Globus pallidus (tissue), 1 donor: ENCODE data around the gene HNMT.
A peak's percentile ranks its signal among the peaks of the same experiment; 100 is the strongest.
"Not testable (repeated sequence)": the region's sequence is repeated elsewhere in the genome, so short reads cannot be mapped to it uniquely, and the experiment has no call there.

Source experiments
- DNase-seq: peaks from one replicate; pipeline ENCODE4 v3.0.0-alpha.2; 2015; ENCODE audit warnings: low spot score

The HNMT gene

DNA sequence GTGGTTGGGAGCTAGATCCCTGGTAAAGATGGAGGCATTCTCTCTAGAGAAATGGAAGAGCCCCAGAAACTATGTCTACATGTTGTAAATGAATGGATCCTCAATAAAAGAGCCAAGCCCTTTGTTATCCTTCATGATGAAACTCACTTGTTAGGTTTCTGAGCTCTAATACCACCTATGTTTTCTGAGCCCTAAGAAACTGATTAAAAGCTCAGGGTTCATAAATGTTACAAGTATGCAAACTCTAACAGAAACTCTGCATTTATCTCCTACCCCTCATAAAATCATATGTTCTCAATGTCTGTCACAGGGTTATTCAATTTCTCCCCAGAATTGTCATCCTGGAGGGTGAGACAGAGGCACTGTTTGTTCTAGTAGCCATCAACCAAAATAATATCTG lies 18.0 kb upstream of the HNMT start:
- DNase-seq, result no peak

DNA sequence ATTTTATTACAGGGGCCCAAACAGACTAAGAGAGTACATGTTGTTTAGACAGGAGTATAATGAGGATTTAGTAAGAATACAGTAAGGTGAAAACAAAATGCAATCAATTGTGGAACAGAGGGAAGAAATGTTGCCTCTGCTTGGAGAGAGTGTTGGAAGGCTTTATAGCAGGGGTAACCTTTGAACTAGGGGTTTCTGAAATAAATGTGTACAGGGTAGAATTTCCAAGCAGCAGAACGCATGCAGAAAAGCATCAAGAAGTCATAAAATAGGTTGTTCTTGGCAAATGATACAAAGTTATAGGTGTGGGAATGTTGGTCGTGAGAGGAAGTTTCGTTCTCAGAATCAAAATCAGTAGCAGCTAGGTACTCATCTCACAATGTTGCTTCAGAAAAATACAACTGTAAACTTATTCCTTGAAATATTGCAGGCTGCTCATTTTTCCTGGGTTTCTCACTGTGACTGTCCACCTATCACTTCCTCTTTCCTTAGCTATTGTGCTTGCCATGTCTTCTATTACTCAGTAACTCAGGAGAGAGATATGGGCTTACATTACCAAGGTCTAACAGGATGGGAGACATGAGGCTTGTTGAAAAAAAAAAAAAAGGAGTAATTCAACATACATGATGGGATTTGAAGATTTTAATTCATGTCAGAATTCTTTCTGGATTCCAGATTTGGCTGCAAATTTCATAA lies 17.1 kb upstream of the HNMT start:
- no peak for DNase-seq

DNA sequence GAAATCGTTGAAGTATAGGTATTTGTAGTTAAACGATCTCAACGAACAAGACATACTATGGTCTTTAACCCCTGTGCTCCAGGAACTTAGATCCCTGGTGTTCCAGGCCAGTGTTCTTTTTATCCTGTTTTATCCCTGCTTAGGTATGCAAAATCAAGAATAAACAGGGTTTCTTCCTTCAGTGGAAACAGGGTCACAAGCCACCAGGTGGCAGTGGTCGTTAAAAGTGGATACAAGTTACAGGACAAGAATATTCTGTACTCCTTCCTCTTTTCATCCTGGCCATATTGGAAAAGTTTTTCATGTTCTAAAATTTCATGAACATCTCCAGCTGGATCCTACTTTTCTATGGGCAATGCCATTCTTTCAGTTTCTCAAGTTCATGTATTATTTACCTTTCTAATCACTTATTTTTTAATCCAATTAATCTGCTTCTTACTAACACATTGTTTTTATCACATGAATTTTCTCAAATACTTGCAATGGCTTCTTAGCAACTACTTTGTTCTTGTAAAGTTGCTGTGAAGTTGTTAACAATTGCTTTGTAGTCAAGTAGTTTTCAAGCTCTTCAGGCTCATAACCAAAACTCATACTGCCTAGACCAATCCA lies 16.4 kb upstream of the HNMT start:
- DNase-seq, result peak; percentile 64

DNA sequence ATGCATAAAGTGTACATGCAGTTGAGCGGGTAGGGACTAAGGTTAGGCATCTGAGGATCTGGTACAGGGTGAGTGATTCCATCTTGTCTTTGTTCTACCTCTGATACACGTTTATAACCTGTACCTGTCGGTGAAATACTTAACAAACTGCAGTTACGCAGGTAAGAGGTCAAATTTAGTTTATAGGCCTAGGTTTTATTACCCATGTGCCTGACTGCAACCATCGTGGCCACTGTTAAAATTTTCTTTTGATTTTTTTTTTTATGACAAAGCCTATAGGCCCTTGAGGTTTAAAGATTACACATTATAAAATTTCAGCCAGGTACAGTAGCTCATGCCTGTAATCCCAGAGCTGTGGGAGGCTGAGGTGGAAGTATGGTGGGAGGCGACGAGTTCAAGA lies 15.4 kb upstream of the HNMT start:
- DNase-seq, result no peak

DNA sequence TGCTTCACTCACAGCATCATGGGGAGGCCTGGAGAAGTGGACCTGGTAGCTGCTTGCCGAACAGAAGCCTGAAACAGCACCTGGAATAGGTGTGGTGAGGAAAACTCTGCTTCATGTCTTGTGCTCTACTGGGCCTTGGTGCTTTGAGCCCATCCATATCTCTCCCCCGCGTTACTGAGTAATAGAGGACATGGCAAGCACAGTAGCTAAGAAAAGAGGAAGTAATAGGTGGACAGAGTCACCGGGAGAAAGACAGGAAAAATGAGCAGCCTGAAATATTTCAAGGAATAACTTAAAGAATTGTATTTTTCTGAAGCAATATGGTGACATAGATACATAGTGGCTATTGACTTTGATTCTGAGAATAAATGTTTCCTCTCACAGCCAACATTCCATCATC lies 14.0 kb upstream of the HNMT start:
- DNase-seq, result no peak

DNA sequence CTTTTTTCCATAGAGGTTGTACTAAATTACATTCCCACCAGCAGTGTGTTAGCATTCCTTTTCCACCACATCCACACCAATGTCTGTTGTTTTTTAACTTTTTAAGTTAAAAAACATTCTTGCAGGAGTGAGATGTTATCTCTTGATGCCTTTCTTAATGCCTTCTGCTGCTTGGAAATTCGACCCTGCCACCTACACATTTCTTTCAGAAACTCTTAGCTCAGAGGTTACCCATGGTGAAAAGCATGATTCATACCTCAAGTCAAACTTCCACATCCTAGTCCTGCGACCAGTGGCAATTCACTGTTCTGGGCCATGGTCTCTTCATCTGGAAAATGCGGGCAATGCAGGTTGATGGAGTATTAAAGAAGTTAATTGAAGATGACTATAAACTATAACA lies 12.7 kb upstream of the HNMT start:
- DNase-seq, result no peak

DNA sequence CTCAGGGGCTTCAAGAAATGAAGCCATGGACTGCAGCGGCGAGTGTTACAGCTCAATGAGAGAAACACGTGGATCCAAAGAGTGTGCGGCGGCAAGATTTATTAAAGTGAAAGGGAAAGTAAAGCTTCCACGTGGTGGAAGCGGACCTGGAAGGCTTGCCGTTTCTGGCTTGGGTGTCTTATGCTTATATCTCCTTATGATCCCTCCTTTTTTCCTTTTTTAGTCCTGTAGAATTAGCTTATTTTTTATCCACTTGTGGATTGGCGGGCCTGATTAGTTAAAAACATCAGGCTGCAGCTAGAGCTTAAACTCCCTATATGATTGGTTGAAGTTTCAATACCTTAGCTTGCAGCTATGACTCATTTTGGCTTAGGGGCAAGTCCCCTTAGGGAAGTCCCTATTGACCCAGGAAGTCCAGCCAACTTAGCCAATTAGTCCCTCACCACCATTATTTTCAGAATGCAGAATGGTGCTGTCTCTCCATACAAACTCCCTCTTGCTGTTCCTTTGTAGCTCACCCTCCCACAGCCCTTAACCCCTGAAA lies 11.6 kb upstream of the HNMT start:
- DNase-seq, result no peak

DNA sequence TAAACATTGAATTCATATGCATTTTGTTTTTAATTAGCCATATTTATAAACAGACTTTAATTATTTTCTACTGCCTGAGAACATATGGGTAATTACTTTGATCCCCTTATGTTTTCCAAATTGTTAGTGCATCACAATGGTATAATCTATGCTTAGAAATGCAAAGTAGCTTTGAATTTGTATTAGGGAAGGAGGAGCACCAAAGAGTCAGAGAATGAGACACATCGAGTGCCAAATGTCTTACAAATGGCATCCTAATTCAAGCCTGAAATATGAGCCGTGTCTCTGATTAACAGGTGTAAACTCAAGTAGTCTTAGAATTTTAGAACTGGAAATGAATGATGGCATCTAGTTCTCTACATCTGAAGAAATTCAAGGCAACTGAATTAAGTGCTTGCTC lies 8.7 kb upstream of the HNMT start:
- no peak for DNase-seq

DNA sequence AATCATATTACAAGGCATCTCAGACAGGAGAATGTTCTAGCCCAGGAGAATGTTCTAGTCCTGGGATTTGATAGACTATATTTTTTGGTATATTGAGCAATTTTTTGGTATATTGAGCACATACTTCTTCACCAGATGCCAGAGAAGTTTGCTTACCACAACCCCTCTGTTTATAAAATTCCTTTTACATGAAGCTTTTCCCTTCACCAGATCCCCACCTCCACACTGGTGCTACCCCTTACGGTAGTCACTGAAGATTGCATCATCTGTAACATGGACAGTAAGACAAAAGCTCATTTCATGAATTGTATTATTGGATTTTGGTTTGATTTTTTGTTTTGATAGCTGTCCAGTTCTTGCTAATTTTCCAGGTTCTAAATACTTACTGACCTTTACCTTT lies 7.2 kb upstream of the HNMT start:
- DNase-seq, result no peak

DNA sequence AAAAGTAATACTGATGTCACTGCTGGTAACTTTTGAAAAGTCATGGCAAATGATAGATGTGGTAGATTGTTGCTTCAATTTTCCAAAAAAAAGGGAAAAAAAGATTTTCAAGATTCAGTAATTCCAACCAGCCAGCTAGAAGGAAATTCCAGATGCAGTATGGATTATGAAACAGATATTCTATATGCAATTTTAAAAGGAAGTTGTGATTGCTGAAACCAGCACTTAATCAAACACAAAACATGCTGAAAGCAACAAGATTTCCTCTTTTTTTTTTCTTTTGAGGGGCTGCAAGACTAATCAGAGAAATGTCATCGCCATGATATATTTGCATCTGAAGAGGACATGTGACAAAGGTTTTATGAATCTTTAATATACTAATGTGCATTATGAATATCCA lies 5.1 kb upstream of the HNMT start:
- no peak for DNase-seq

DNA sequence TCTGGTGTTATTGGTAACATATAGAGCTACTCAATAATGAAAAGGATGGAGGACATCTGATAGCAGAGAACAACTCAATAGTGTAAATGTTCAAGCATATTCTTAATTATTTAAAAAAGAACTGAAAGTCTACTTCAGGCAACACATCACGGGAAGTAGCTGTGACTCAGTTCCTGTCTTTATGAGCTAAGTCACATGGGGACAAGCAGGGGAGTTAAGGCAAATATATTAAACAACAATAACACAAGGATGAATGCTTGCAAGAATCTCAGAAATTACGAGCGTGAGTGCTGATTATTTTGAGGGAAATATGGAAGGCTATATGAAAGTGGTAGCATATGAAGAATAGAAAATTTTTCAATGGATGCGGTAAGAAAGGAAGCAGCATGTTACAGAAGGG lies 4.0 kb upstream of the HNMT start:
- no peak for DNase-seq

DNA sequence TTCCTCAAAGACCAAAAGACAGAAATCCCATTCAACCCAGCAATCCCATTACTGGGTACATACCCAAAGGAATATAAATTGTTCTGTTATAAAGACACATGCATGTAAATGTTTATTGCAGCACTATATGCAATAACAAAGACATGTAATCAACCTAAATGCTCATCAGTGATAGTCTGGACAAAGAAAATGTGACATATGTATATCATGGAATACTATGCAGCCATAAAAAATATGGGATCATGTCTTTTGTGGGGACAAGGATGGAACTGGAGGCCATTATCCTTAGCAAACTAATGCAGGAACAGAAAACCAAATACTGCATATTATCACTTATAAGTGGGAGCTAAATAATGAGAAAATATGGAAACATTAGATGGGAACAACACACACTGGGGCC lies 2.7 kb upstream of the HNMT start:
- no peak for DNase-seq

DNA sequence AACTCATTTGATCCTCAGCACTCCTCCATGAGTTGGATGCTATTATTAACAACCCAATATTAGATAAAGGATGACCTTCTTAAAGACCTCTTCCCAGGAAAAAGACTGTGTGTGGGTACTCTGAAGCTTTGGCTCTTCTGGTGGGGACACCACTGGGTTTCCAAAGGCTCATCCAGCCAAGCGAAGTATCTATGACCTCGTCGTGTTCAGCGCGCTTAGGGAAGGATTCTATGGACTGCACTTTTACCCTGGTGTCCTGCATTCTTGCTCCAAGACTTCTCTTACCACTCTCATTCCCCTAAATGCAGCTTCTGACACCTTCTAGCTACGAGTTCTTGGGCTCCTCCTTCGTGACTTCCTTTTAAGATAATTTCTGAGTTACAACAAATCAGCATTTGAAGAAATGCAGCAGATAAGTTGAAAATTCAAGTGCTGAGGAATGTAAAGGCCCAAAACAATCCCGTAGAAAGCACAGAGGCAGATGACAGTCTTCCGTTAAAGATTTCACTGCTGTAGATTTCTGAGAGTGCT lies 673 bp upstream of the HNMT start:
- DNase-seq, result no peak

DNA sequence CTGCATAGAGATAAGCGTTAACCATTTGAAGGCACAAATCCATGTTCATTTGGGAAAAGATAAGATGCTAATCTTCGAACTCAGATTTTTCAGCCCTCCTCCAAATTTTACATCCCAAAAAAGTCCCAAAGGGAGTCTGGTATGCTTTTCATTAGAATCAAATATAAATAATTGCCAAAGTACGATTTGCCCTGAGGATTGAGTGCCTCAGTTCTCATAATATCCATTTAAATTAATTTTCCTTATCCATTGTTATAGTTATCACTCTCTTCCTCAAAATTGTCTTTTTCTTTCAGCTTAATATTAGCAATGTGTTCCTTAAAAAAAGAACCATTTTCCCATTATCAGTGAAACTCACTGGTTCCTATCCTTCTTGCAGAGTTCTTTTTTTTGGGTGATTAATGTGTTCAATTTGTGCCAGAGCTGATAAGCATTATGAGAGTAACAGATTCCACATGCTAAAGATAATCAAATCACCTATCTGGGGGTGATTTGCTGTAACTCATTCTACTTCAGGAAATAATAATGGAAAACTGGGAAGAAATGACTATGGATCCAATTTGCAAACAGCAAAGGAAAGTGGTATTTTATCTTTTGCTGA lies 686 bp downstream of the HNMT start:
- DNase-seq, result no peak

DNA sequence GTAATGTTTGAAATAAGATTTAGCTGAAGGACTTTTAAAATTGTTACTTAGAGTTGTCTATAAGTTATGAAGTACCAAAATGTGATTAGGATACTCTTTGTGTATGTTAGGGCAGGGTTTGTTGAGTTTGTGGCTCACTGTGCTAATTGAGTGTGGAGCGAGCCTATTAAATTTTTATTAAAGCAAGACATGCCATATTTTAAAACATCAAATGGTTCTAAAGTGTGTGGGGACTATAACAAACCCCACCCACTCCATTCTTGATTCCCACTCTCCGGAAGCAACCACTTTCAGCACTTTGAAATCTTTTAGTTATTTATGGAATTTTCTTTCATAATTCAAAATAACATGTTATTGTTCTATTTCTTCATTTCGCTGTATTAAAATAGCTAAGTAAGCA lies 1.8 kb downstream of the HNMT start:
- no peak for DNase-seq

DNA sequence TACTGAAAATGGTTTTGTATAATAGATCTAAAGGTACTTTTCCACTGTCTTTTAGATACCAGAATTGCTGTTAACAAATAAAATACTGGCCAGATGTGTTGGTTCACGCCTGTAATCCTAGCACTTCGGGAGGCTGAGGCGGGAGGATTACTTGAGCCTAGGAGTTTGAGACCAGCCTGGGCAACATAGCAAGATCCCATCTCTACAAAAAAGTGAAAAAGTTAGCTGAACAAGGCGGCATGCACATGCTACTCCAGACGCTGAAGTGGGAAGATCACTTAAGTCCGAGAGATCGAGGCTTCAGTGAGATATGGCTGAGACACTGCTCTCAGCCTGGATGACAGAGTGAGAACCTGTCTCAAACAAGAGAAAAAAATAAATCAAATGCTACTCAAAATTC lies 2.8 kb downstream of the HNMT start:
- no peak for DNase-seq

DNA sequence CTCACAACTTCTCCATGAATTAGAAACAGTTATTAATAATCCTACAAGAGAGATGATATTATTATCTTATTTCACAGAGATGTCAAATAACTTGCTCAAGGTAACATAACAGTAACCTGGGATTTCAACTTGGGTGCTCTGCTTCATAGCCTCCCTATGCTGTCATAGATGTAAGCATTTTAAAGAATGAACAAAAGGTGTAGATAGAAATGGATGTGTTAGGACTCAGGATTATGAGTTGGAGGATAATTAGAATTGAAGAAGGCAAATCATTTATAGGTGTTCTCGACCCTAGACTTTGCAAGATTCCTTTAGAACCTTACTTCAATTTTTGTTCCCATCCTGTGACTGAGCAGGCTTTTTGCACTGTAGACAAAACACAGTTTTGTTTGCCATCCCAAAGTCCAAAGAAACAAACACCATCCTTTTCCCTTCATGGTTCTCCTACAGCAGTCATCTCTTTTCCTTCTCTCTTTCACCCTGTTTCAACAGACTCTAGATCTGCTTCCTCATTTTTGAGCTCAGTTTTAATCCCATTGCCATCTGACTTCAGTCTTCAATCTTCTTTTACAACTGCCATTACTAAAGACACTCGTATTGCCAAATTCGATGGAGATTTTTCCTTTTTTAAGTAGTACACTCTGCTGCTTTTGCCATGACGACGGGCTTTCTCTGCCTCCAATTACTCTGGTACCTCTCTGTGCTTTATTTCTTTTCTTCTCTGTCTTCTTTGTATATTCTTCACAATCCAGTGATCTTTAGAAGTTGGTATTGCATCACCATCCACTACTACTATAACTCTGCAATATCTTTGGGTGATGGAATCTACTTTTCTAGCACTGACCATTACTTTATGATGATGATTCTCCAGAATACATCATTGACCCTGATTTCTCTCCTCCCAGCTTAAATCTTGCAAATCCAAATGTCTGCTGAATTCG lies 4.5 kb downstream of the HNMT start:
- peak; percentile 43 for DNase-seq

DNA sequence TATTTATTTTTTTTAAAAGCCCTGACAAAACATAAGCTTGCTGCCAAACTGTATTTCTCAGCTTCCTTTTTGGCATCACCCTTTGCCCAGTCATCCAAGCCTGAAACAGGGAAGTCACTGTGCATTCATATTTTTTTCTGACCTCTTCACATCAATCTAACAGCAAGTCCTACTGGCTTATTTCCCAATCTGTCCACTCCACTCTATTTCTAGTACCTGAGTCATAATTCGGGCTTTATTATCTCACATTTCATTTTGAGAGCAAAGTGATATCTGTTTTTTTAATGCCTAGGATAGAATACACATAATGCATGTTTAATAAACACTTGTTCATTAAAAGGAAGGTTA lies 5.1 kb downstream of the HNMT start:
- peak; percentile 54 for DNase-seq

DNA sequence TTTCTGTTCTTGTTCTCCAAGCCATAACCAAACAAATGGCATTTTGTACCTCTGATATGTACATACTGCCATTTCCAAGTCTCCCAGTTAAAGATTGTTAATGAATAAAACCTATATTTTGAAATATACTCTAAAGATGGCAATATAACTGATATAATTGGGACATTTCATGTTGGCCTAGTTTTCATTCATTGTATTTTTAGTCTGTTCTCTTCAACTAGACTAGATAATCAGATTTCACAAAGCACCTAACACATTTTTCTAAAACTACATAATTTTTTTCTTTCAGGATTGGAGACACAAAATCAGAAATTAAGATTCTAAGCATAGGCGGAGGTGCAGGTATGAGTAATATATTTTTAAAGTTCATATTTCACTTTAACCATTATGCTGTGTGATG lies 5.6 kb downstream of the HNMT start:
- no peak for DNase-seq

DNA sequence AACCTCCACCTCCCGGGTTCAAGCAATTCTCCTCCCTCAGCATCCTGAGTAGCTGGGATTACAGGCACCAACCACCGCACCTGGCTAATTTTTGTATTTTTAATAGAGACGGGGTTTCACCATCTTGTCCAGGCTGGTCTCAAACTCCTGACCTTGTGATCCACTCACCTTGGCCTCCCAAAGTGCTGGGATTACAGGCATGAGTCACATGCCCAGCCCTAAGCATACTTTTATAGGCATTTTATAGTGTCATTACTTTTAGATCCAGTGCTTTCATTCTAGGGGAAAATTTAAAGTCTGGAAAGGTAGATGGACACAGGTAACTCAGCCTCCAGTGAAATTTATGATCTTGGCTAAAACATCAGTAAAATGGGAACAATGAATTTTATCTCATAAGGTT lies 7.0 kb downstream of the HNMT start:
- not testable (repeated sequence) for DNase-seq

DNA sequence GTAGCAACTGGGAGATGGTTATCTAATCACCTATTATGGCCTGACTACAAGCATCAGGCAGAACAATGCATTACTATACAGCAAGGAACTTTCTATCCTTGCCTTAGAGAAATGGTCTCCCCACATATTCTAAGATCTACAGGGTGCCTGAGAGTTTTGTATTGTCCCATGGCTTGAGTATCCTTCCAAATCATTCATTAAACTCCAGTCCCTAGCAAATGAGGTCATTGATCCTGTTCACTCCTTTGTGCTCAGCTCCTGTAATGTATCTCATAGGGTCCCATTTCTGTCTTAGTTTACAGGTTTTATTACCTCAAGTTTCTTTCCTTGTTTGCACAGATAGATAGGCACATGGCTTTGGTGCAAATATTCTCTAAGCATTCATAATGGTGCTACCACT lies 9.0 kb downstream of the HNMT start:
- no peak for DNase-seq
